GM19043 (cell line): Measurements from ENCODE around the gene EML2.
A peak's percentile ranks its signal among the peaks of the same experiment; 100 is the strongest.

Experiments
- ATAC-seq: cut with Tn5 transposase; IDR thresholded peaks from one replicate; pipeline ENCODE4 v1.9.1; 2021; ENCODE audit warnings: low read depth; ENCODE audit not compliant: unreplicated experiment

EML2 gene

DNA sequence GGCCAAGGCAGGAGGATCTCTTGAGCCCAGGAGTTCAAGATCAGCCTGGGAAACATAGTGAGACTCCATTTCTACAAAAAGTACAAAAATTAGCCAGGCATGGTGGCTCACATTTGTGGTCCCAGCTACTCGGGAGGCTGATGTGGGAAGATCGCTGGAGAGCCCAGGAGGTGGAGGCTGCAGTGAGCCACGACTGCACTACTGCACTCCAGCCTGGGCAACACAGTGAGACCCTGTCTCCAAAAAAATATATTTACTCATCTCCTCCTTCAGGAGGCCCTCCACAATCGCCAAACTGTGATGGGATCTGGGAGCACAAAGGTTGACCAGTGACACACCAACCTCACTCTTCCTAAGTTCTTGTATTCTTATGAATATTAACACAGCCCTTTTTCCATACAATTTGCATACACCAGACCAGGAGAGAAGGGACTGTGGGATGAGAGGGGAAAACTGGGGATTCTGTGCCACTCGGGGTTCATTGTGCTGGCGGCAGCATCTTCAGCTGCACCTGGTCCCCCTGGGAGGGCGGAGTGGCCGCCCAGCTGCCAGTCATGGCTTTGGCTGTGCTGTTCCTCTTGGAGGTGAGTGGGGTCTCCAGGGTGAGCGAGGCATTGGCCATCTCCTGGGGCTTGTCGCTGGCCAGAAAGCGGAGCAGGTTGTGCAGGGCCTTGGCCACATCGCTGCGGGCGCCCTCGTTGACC lies 48.7 kb downstream of the EML2 start:
- no peak for ATAC-seq

- no peak for ATAC-seq
These were observed 49.4 kb downstream of the EML2 start for GRCh38 chr19:45589768-45590167.

DNA sequence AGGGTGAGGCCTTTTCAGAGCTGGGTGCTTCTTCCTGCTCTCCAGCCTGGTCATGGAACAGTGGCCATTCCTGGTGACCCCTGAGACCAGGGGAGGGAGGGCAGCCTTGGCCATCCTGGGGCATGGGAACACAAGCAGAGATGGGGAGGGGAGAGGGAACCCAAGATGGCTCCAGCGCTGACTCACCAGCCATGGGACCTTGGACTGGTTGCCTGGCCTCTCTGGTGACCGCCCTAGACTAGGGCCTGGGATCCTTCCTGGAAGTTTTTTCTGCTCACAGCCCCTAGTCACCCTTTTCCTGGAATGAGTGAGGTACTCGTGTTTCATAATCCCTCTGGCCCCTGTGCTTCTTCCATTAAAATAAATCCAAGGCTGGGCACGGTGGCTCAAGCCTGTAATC lies 51.3 kb downstream of the EML2 start:
- ATAC-seq, result no peak

DNA sequence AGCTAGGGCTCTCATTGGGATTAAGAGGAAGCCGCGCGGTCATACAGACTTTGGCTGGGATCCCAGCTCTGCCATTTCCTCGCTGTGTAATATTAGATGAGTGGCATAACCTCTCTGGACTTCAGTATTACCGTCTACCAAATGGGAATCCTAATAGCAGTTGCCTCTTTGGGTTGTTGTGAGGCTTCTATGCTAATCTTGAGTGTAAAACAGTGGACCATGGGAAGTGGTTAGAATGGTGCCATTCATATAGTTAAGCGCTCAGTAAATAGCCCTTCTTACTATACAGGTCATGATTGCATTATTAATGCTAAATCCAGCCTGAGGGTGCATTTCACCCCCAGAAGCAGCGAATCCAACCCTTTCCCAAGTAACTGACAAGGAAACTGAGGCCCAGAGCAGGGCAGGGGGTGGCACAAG lies 54.0 kb downstream of the EML2 start:
- ATAC-seq, result no peak

GRCh38 chr19:45584332-45585157 lies 54.7 kb downstream of the EML2 start, which contains the start of gene OPA3:
Gene OPA3 (minus strand): TSS chr19:45584802. CDS start chr19:45584764, 38 bp downstream.
- ATAC-seq, result peak; percentile 83

DNA sequence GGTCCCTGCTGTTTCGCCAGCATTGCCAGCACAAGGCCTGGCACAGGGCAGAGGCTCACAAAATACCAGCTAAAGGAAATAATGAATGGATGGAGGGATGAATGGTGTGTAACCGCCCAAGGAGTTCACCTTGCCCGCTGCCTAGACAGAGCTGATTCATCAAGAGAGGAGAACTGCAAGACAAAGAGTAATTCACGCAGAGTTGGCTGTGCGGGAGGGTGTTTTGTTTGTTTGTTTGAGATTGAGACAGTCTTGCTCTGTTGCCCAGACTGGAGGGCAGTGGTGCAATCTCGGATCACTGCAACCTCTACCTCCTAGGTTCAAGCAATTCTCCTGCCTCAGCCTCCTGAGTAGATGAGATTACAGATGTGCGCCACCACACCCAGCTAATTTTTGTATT lies 57.6 kb downstream of the EML2 start:
- ATAC-seq, result no peak

- no peak for ATAC-seq
These were observed 60.3 kb downstream of the EML2 start for GRCh38 chr19:45578861-45579260.

- ATAC-seq, result no peak
These were observed 61.9 kb downstream of the EML2 start for GRCh38 chr19:45577111-45577905.

GRCh38 chr19:45576682-45577081 lies 62.5 kb downstream of the EML2 start:
- ATAC-seq, result no peak

DNA sequence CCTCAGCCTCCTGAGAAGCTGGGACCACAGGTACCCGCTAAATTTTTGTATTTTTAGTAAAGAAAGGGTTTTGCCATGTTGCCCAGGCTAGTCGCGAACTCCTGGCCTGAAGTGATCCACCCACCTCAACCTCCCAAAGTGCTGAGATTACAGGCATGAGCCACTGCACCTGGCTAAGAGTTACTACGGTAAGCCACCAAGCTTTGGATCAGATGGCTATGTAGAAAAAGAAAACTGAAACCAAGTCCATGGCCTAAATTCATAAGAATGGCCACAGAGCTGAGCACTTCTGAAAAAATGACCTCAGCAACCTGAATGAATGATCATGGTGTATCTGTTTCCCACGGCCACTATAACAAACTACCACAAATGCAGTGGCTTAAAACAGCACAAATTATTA lies 64.0 kb downstream of the EML2 start:
- no peak for ATAC-seq

- ATAC-seq, result no peak
These were observed 64.7 kb downstream of the EML2 start for GRCh38 chr19:45574526-45574925.

DNA sequence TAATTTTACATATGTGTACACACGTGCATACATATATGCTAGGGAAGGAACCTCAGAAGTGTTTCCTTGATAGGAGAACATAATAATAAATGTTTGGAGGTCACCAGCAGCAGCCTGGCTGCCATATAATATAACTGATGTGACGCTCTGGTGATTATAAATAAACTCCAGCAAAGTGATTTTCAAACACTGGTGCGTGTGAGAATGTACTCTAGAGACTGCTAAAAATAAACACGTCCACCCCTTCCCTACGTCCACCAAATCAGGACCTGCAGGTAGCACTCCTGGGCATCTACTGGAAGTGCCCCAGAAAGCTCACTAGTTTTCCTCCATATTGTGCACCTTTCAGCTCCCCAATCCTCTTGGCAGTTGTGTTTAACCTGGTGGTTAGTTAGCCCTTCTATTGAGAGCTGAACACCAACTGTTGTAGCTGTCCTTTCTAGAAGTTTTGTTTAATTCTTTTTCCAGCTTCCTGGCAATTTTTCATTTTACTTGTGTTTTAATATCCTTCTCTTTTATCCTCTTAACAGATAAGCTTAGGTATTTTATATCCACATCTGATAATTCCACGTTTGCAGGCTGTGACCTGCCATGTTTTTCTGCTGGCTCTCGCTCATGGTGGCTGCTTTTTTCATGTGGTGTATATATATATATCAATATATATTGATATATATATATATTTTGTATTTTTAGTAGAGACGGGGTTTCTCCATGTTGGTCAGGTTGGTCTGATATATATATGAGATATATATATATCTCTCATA lies 67.6 kb downstream of the EML2 start:
- no peak for ATAC-seq

- ATAC-seq, result no peak
These were observed 69.4 kb downstream of the EML2 start for GRCh38 chr19:45569619-45570421.

DNA sequence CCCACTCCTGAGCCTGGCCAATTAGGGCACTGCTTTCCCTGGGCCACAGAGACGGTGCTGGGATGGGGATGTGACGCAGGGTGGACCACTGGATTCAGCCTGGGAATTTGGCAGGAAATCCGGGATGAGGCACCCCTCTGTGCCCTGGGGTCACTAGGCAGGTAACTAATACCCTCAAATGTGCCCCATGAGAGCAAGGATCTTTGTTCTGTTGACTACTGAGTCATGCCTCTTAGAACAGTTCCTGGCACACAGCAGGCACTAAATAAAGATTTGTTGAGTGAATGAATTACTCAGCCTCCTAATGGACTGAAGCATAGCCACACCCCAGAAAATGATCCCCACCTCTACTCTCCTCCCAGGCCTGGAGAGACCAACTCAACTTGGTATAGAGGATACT lies 70.5 kb downstream of the EML2 start:
- no peak for ATAC-seq

- ATAC-seq, result no peak
These were observed 71.6 kb downstream of the EML2 start for GRCh38 chr19:45567609-45568008.

GRCh38 chr19:45564131-45564780 lies 74.9 kb downstream of the EML2 start:
- no peak for ATAC-seq

DNA sequence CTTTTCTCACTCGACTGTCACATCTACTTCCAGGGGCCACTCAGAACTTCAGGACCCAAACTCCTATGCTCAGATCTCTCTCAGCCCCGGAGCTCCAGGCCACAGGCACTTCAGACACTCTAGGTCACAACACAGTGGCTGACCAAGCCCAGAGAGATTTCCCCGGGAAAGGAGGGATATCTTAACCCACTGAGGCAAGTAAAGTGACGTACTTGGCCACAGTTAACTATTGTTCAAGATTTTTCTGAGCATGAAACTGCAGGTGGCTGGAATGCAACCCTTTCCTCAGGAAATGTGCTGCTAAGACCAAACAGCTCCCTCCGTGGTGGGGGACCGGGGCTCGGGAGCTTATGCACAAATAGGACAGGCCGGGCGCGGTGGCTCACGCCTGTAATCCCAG lies 78.5 kb downstream of the EML2 start:
- ATAC-seq, result no peak

- no peak for ATAC-seq
These were observed 79.2 kb downstream of the EML2 start for GRCh38 chr19:45560038-45560437.
